NB4 (cell line): Measurements from ENCODE around the gene GSS.

ENCODE experiments used
- DNase-seq: peaks from one replicate; pipeline ENCODE4 v3.0.0; 2010; ENCODE audit warnings: low read depth
- H3K4me3 ChIP-seq: one replicate; pipeline ENCODE4 v1.5.1; 2011; ENCODE audit warnings: mild to moderate bottlenecking, low read depth, low read length, moderate library complexity
- MYC ChIP-seq: IDR thresholded peaks from 2 replicates; pipeline ENCODE4 v1.6.1; 2011; ENCODE audit warnings: low read depth, low read length
- POLR2A ChIP-seq: IDR thresholded peaks from 2 replicates; pipeline ENCODE4 v1.6.1; 2011; ENCODE audit warnings: mild to moderate bottlenecking; ENCODE audit not compliant: insufficient read length; ENCODE audit errors: extremely low read depth
- TF ChIP-seq, protein P1 (sequence below): IDR thresholded peaks from 2 replicates; pipeline ENCODE4 v1.6.1; 2011; ENCODE audit warnings: low read depth, low read length
- TF ChIP-seq, protein P2 (sequence below): IDR thresholded peaks from one replicate; pipeline ENCODE4 v1.5.1; 2012; ENCODE audit warnings: low read depth, low read length

GSS gene

DNA sequence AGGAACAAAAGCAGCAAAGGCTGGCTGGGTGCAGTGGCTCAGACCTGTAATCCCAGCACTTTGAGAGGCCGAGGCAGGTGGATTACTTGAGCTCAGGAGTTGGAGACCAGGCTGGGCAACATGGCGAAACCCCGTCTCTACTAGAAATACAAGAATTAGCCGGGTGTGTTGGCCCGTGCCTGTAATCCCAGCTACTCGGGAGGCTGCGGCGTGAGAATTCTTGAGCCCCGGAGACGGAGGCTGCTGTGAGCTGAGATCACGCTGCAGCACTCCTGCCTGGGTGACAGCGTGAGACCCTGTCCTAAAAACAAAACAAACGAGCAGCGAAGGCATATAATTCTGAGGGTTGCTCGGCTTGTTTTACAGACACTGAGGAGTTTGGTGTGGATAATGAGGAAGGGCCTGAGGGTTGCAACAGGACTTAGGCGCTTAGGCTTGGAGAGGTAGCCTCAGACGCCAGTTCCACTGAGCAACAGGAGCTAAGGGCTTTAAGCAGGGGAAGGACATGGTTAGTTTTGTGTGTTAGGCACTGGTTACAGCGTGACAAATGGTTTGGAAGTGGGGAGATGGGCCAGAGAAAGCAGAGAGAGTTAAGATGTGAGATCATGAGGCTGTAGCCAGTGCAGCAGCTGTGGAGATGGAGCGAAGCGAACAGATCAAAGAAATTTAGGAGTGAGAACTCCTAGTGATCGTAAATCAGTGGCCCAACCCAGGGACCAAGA lies 1.3 kb upstream of the GSS start:
- H3K4me3 ChIP-seq = no peak overlapping the region
- TF ChIP-seq MYC (no peak), POLR2A (no peak)
- TF ChIP-seq, protein P1, sequence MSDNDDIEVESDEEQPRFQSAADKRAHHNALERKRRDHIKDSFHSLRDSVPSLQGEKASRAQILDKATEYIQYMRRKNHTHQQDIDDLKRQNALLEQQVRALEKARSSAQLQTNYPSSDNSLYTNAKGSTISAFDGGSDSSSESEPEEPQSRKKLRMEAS = no peak
- TF ChIP-seq, protein P2, sequence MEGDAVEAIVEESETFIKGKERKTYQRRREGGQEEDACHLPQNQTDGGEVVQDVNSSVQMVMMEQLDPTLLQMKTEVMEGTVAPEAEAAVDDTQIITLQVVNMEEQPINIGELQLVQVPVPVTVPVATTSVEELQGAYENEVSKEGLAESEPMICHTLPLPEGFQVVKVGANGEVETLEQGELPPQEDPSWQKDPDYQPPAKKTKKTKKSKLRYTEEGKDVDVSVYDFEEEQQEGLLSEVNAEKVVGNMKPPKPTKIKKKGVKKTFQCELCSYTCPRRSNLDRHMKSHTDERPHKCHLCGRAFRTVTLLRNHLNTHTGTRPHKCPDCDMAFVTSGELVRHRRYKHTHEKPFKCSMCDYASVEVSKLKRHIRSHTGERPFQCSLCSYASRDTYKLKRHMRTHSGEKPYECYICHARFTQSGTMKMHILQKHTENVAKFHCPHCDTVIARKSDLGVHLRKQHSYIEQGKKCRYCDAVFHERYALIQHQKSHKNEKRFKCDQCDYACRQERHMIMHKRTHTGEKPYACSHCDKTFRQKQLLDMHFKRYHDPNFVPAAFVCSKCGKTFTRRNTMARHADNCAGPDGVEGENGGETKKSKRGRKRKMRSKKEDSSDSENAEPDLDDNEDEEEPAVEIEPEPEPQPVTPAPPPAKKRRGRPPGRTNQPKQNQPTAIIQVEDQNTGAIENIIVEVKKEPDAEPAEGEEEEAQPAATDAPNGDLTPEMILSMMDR = no peak
- no peak for DNase-seq

DNA sequence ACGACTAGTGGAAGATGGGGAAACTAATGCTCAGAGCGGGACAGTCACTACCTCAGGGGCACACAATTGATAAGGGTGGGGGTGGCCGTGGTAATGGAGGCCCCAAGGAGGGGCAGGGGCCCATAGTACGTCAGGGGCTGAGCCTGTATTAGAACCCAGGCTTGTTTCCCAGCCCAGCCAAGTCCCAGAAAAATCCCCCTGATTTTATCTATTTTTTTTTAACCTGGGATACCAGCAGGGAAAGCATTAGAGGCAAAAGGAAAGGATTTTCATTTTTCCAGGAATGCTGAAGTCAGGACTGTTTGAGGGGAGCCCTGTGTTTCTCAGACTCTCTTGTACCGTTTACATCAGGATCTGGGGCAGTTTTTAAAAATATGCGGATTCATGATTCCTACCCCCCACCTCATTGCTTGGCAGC lies 444 bp upstream of the GSS start:
- peak overlapping the region; percentile 58 for H3K4me3 ChIP-seq
- DNase-seq = no peak
- TF ChIP-seq POLR2A (no peak), MYC (0 out of 2 replicates have a peak, but pooled peaks have one; percentile 29)

DNA sequence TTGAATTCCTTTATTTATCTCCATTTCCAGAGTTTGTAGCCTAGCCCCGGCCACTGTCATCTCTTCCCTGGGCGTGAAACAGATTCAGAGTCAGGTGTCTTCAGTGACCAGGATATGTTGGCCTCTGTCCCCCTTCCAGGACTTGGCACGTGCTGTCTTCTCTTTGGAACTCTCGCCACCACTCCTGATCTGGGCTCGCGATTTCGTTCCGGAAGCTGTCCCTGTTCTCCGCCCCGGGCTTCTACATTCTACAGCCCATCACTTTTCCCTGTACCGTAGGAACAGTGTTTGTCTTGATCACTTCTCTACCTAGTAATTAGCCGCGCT lies 739 bp downstream of the GSS start:
- TF ChIP-seq, protein P1 = 0 out of 2 replicates have a peak, but pooled peaks have one; percentile 22
- no peak for TF ChIP-seq POLR2A
- no peak for DNase-seq
- H3K4me3 ChIP-seq = peak overlapping the region; percentile 88

DNA sequence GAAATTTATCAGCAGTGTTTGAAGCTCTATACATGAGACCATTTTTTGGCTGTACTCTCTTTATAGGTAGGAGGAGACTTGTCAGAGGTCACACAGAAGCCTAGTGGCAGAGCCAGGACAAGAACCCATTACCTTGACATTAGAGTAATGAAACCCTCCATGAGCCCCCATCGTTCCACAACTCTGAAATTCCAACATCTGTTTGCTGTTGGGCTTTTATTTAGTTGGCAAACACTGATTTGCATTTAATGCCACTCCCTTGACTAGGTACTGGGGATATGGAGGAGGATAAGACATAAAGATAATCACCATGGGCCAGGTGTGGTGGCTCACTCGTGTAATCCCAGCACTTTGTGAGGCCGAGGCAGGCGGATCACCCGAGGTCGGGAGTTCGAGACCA lies 1.6 kb downstream of the GSS start:
- TF ChIP-seq POLR2A (no peak), MYC (no peak)
- TF ChIP-seq, protein P1 = no peak
- TF ChIP-seq, protein P2 = no peak

DNA sequence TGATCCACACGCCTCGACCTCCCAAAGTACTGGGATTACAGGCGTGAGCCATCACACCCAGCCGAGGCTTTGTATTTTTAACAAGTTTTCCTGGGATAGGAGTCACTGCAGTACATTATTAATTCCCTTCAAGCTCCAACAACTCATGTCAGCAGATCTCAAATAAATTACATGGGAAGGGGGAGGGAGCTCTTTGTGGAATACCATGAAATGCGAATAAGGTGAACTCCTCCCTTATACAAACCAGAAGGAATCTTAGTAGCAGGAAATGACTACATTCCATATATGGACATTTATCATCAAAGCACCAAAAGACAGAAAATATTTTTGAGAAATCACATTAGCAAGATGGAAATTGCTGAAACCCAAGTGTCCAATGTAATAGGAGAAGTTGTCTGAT lies 2.9 kb downstream of the GSS start:
- H3K4me3 ChIP-seq = no peak overlapping the region
- no peak for DNase-seq
- TF ChIP-seq, protein P2 = no peak
- TF ChIP-seq POLR2A = no peak
- no peak for TF ChIP-seq MYC
- TF ChIP-seq, protein P1 = no peak

More for the DNA sequence above, 1.6 kb downstream of the GSS start:
- H3K4me3 ChIP-seq = no peak overlapping the region
- no peak for DNase-seq

DNA sequence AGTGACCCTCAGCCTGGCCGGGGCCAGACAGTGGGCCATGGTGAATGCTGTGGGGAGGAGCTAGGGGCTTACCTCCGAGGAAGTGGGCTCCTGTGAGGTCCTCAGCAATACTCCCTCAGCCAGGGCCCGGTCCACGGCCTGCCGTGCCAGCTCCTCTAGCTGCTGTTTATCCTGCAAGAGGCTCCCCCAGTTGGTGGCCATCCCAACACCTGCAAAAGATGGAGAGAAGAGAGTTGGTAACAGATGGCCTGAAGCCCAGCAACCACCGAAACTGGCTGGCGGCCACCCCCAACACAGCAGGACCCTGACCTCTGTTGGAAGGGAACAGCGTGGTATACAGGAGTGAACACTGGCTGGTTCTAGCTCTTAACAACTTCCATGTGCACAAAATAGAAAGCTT lies 4.0 kb downstream of the GSS start:
- no peak overlapping the region for H3K4me3 ChIP-seq
- no peak for TF ChIP-seq POLR2A
- no peak for TF ChIP-seq MYC
- TF ChIP-seq, protein P2 = no peak
- TF ChIP-seq, protein P1 = no peak
- DNase-seq = no peak
